HepG2 (cell line): ENCODE data around the gene PPOX. TPM values are rescaled to one million over a fixed set of nuclear protein-coding genes. Genes with fewer than 3 reads are reported as not detected.

Experiments
- CAMTA2 ChIP-seq: sonication (generic); formaldehyde crosslinking; IDR thresholded peaks from 2 replicates; pipeline ENCODE4 v1.4.0; 2020; ENCODE audit warnings: mild to moderate bottlenecking, missing genetic modification reagents, borderline replicate concordance
- FOXO1 ChIP-seq: sonication (generic); formaldehyde crosslinking; IDR thresholded peaks from 2 replicates; pipeline ENCODE4 v1.4.0; 2020; ENCODE audit warnings: missing genetic modification reagents
- GABPB1 ChIP-seq: IDR thresholded peaks from 2 replicates; pipeline ENCODE4 v1.6.1; 2016; ENCODE audit warnings: mild to moderate bottlenecking, missing genetic modification reagents, moderate library complexity, missing compliant biosample characterization
- GTF2F1 ChIP-seq: fragments of 150-350 bp; IDR thresholded peaks from 2 replicates; pipeline ENCODE4 v1.6.1; 2014; ENCODE audit warnings: low read length
- HOMEZ ChIP-seq: IDR thresholded peaks from 2 replicates; pipeline ENCODE4 v1.6.1; 2016; ENCODE audit warnings: low read depth
- MED8 ChIP-seq: sonication (generic); formaldehyde crosslinking; IDR thresholded peaks from 2 replicates; pipeline ENCODE4 v1.8.1; 2023; ENCODE audit warnings: mild to moderate bottlenecking, missing genetic modification reagents; ENCODE audit not compliant: insufficient replicate concordance
- PBX3 ChIP-seq: sonication (generic); formaldehyde crosslinking; IDR thresholded peaks from 2 replicates; pipeline ENCODE4 v1.8.1; 2023; ENCODE audit warnings: missing genetic modification reagents, inconsistent platforms, borderline replicate concordance
- PHB2 ChIP-seq: fragments of 450-650 bp; IDR thresholded peaks from 2 replicates; pipeline ENCODE4 v1.6.1; 2018; ENCODE audit not compliant: partially characterized antibody
- RBM39 ChIP-seq: fragments of 200-400 bp; formaldehyde crosslinking; IDR thresholded peaks from one replicate; pipeline ENCODE4 v1.6.1; 2018; ENCODE audit warnings: antibody characterized with exemption, mild to moderate bottlenecking, low read depth, low read length; ENCODE audit not compliant: poor library complexity, severe bottlenecking
- REXO4 ChIP-seq: sonication (generic); formaldehyde crosslinking; IDR thresholded peaks from 2 replicates; pipeline ENCODE4 v1.8.0; 2022; ENCODE audit warnings: missing genetic modification reagents, mild to moderate bottlenecking, borderline replicate concordance
- ZFP36 ChIP-seq: fragments of 150-350 bp; IDR thresholded peaks from 2 replicates; pipeline ENCODE4 v1.6.1; 2018; ENCODE audit warnings: borderline replicate concordance, low read length, low read depth; ENCODE audit not compliant: partially characterized antibody
- ZNF549 ChIP-seq: sonication (generic); formaldehyde crosslinking; IDR thresholded peaks from 2 replicates; pipeline ENCODE4 v1.5.0; 2020; ENCODE audit warnings: missing genetic modification reagents
- ZNF644 ChIP-seq: IDR thresholded peaks from 2 replicates; pipeline ENCODE4 v1.6.1; 2016; ENCODE audit warnings: low read depth
- ZNF737 ChIP-seq: sonication (generic); formaldehyde crosslinking; IDR thresholded peaks from 2 replicates; pipeline ENCODE4 v1.5.0; 2020; ENCODE audit warnings: missing genetic modification reagents, mild to moderate bottlenecking, borderline replicate concordance
- polyA plus RNA-seq, 8 experiments: library from polyadenylated mRNA; depleted of rRNA in 3 of 8; stranded (reverse) in 7 of 8; unstranded in 1 of 8; fragments of >200 nt; fragmentation: Illumina TruSeq in 4 of 8; extraction: Trizol in 4 of 8; gene quantifications; 2 replicates each; pipeline versions ENCODE4 v1.2.1 to v1.2.3, GENCODE V29; 2011 to 2016; ENCODE audit warnings: low read depth in 4 of 8, missing spikeins in 1 of 8, mixed read lengths in 1 of 8; ENCODE audit not compliant: insufficient read depth in 1 of 8
- total RNA-seq, 5 experiments: library from RNA; depleted of rRNA; stranded (reverse); fragments of >200 nt; fragmentation: Illumina TruSeq; extraction: Trizol; gene quantifications; 2 replicates each; pipeline ENCODE4 v1.2.3, GENCODE V29; 2016; ENCODE audit warnings: low read depth in 1 of 5
- TF ChIP-seq, protein P1 (sequence below): sonication (generic); formaldehyde crosslinking; IDR thresholded peaks from 2 replicates; pipeline ENCODE4 v1.5.1; 2020; ENCODE audit warnings: missing genetic modification reagents, mild to moderate bottlenecking, borderline replicate concordance
- TF ChIP-seq, protein P2 (sequence below): sonication (generic); formaldehyde crosslinking; IDR thresholded peaks from 2 replicates; pipeline ENCODE4 v1.4.0; 2020; ENCODE audit warnings: missing genetic modification reagents, borderline replicate concordance
- TF ChIP-seq, protein P3 (sequence below): IDR thresholded peaks from 2 replicates; pipeline ENCODE4 v1.4.0; 2020; ENCODE audit warnings: mild to moderate bottlenecking, missing genetic modification reagents

Gene PPOX
- total and polyA plus RNA-seq, 2 of the 13 experiments (the other 11 are each of a cell fraction or from before 2014, with no cell fraction given) = 15.5 to 27.7 TPM

GRCh38 chr1:161177112-161177935 lies 11.1 kb downstream of the PPOX start, which contains the start of gene B4GALT3 (continued):
- TF ChIP-seq, protein P1, sequence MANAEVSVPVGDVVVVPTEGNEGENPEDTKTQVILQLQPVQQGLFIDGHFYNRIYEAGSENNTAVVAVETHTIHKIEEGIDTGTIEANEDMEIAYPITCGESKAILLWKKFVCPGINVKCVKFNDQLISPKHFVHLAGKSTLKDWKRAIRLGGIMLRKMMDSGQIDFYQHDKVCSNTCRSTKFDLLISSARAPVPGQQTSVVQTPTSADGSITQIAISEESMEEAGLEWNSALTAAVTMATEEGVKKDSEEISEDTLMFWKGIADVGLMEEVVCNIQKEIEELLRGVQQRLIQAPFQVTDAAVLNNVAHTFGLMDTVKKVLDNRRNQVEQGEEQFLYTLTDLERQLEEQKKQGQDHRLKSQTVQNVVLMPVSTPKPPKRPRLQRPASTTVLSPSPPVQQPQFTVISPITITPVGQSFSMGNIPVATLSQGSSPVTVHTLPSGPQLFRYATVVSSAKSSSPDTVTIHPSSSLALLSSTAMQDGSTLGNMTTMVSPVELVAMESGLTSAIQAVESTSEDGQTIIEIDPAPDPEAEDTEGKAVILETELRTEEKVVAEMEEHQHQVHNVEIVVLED (CRISPR knock-in tag) = peak; percentile 41; the same call in 1 of the 2 replicates
- TF ChIP-seq ZNF549 (CRISPR knock-in tag) (no peak), PHB2 (no peak), REXO4 (CRISPR knock-in tag) (no peak), HOMEZ (0 out of 2 replicates have a peak, but pooled peaks have one; percentile 31), FOXO1 (peak; percentile 17; the same call in 1 of the 2 replicates), ZNF737 (peak; percentile 75; the same call in 1 of the 2 replicates), GABPB1 (CRISPR knock-in tag) (peak; percentile 85; the same call in 1 of the 2 replicates), PBX3 (CRISPR knock-in tag) (no peak), RBM39 (peak; percentile 48), CAMTA2 (CRISPR knock-in tag) (peak; percentile 78; the same call in 1 of the 2 replicates), ZNF644 (CRISPR knock-in tag) (no peak), ZFP36 (no peak), MED8 (CRISPR knock-in tag) (peak; percentile 75), GTF2F1 (no peak)
- TF ChIP-seq, protein P2, sequence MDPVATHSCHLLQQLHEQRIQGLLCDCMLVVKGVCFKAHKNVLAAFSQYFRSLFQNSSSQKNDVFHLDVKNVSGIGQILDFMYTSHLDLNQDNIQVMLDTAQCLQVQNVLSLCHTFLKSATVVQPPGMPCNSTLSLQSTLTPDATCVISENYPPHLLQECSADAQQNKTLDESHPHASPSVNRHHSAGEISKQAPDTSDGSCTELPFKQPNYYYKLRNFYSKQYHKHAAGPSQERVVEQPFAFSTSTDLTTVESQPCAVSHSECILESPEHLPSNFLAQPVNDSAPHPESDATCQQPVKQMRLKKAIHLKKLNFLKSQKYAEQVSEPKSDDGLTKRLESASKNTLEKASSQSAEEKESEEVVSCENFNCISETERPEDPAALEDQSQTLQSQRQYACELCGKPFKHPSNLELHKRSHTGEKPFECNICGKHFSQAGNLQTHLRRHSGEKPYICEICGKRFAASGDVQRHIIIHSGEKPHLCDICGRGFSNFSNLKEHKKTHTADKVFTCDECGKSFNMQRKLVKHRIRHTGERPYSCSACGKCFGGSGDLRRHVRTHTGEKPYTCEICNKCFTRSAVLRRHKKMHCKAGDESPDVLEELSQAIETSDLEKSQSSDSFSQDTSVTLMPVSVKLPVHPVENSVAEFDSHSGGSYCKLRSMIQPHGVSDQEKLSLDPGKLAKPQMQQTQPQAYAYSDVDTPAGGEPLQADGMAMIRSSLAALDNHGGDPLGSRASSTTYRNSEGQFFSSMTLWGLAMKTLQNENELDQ = 0 out of 2 replicates have a peak, but pooled peaks have one; percentile 66
- TF ChIP-seq, protein P3, sequence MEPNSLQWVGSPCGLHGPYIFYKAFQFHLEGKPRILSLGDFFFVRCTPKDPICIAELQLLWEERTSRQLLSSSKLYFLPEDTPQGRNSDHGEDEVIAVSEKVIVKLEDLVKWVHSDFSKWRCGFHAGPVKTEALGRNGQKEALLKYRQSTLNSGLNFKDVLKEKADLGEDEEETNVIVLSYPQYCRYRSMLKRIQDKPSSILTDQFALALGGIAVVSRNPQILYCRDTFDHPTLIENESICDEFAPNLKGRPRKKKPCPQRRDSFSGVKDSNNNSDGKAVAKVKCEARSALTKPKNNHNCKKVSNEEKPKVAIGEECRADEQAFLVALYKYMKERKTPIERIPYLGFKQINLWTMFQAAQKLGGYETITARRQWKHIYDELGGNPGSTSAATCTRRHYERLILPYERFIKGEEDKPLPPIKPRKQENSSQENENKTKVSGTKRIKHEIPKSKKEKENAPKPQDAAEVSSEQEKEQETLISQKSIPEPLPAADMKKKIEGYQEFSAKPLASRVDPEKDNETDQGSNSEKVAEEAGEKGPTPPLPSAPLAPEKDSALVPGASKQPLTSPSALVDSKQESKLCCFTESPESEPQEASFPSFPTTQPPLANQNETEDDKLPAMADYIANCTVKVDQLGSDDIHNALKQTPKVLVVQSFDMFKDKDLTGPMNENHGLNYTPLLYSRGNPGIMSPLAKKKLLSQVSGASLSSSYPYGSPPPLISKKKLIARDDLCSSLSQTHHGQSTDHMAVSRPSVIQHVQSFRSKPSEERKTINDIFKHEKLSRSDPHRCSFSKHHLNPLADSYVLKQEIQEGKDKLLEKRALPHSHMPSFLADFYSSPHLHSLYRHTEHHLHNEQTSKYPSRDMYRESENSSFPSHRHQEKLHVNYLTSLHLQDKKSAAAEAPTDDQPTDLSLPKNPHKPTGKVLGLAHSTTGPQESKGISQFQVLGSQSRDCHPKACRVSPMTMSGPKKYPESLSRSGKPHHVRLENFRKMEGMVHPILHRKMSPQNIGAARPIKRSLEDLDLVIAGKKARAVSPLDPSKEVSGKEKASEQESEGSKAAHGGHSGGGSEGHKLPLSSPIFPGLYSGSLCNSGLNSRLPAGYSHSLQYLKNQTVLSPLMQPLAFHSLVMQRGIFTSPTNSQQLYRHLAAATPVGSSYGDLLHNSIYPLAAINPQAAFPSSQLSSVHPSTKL (CRISPR knock-in tag) = no peak; the same call in none of the 2 replicates
